MM.1S (cell line): ENCODE measurements around the gene CHMP5.

Source experiments
- DNase-seq: peaks from one replicate; pipeline ENCODE4 v3.0.0-alpha.2; 2015
- H2AFZ ChIP-seq: fragments of 300-600 bp; sonication (generic); 2 replicates; pipeline ENCODE4 v1.6.0; 2016; ENCODE audit warnings: antibody characterized with exemption, low read length
- H3F3A ChIP-seq: fragments of 300-600 bp; sonication (generic); 2 replicates; pipeline ENCODE4 v1.6.1; 2016; ENCODE audit warnings: mild to moderate bottlenecking, antibody characterized with exemption, low read length, moderate library complexity, mixed read lengths; ENCODE audit not compliant: insufficient read depth
- H3K27ac ChIP-seq: fragments of 300-600 bp; sonication (generic); 2 replicates; pipeline ENCODE4 v1.5.1; 2016; ENCODE audit warnings: mild to moderate bottlenecking, low read length
- H3K27me3 ChIP-seq: fragments of 300-600 bp; sonication (generic); replicated peaks from 2 replicates; pipeline ENCODE4 v1.6.0; 2016; ENCODE audit warnings: low read length; ENCODE audit not compliant: insufficient read depth
- H3K36me3 ChIP-seq: fragments of 300-600 bp; sonication (generic); replicated peaks from 2 replicates; pipeline ENCODE4 v1.6.1; 2016; ENCODE audit warnings: mild to moderate bottlenecking, low read length, mixed read lengths; ENCODE audit not compliant: insufficient read depth
- H3K4me1 ChIP-seq: fragments of 300-600 bp; sonication (generic); 2 replicates; pipeline ENCODE4 v1.6.1; 2016; ENCODE audit warnings: low read length, mixed read lengths
- H3K4me2 ChIP-seq: fragments of 300-600 bp; sonication (generic); 2 replicates; pipeline ENCODE4 v1.6.0; 2016; ENCODE audit warnings: low read depth, low read length
- H3K4me3 ChIP-seq: fragments of 300-600 bp; sonication (generic); 2 replicates; pipeline ENCODE4 v1.5.1; 2016; ENCODE audit warnings: low read length, mixed read lengths
- H3K79me2 ChIP-seq: fragments of 300-600 bp; sonication (generic); 2 replicates; pipeline ENCODE4 v1.6.1; 2016; ENCODE audit warnings: mixed run types, low read length, mixed read lengths
- H3K9ac ChIP-seq: fragments of 300-600 bp; sonication (generic); 2 replicates; pipeline ENCODE4 v1.6.1; 2016; ENCODE audit warnings: low read length, mixed read lengths
- H3K9me2 ChIP-seq: fragments of 300-600 bp; sonication (generic); replicated peaks from 2 replicates; pipeline ENCODE4 v1.6.1; 2016; ENCODE audit warnings: mild to moderate bottlenecking, low read length, mixed read lengths; ENCODE audit not compliant: insufficient read depth
- H3K9me3 ChIP-seq: fragments of 300-600 bp; sonication (generic); replicated peaks from 2 replicates; pipeline ENCODE4 v1.6.1; 2016; ENCODE audit warnings: mild to moderate bottlenecking, low read length, mixed read lengths; ENCODE audit not compliant: insufficient read depth
- H4K20me1 ChIP-seq: fragments of 300-600 bp; sonication (generic); 2 replicates; pipeline ENCODE4 v1.6.1; 2016; ENCODE audit warnings: mild to moderate bottlenecking, low read length, moderate library complexity, mixed read lengths; ENCODE audit not compliant: insufficient read depth
- CTCF ChIP-seq: fragments of 300-600 bp; sonication (generic); IDR thresholded peaks from 2 replicates; pipeline ENCODE4 v1.5.1; 2016; ENCODE audit warnings: antibody characterized with exemption, low read length, mixed read lengths
- EZH2 ChIP-seq: fragments of 300-600 bp; sonication (generic); optimal IDR thresholded peaks from 2 replicates; pipeline ENCODE3; 2017; ENCODE audit warnings: low read depth, mild to moderate bottlenecking, antibody characterized with exemption, low read length, mixed read lengths
- EZH2phosphoT487 ChIP-seq: fragments of 300-600 bp; sonication (generic); IDR thresholded peaks from 2 replicates; pipeline ENCODE4 v1.6.1; 2018; ENCODE audit warnings: antibody characterized with exemption, low read length

The CHMP5 gene

GRCh38 chr9:33306037-33306436 is 41.2 kb downstream of the CHMP5 start:
- Histone ChIP-seq H3K4me2 (no peak overlapping the region), H3K27me3 (no peaks in the 10 kb centered on the region), H3K27ac (no peak overlapping the region), H3K36me3 (peaks cover 13% of the 10 kb centered on the region; the same call in 1 of the 2 replicates), H3K9ac (no peak overlapping the region), H3K4me1 (no peaks in the 10 kb centered on the region; the same call in 1 of the 2 replicates), H3K9me3 (no peaks in the 10 kb centered on the region), H3K4me3 (no peak overlapping the region), H3K9me2 (no peaks in the 10 kb centered on the region), H3F3A (no peaks in the 10 kb centered on the region), H2AFZ (no peak overlapping the region), H3K79me2 (peaks cover 71% of the 10 kb centered on the region), H4K20me1 (no peaks in the 10 kb centered on the region)
- no peak for TF ChIP-seq EZH2
- TF ChIP-seq CTCF, result no peak
- TF ChIP-seq EZH2phosphoT487, result no peak
- DNase-seq, result no peak

GRCh38 chr9:33307067-33307466 is 42.2 kb downstream of the CHMP5 start:
- Histone ChIP-seq H4K20me1 (no peaks in the 10 kb centered on the region), H3K9me3 (no peaks in the 10 kb centered on the region), H2AFZ (no peak overlapping the region), H3K4me3 (no peak overlapping the region), H3F3A (no peaks in the 10 kb centered on the region), H3K9ac (no peak overlapping the region), H3K4me1 (no peaks in the 10 kb centered on the region; the same call in 1 of the 2 replicates), H3K79me2 (peaks cover 67% of the 10 kb centered on the region), H3K36me3 (peaks cover 17% of the 10 kb centered on the region), H3K27ac (no peak overlapping the region), H3K27me3 (no peaks in the 10 kb centered on the region), H3K9me2 (no peaks in the 10 kb centered on the region), H3K4me2 (no peak overlapping the region)
- no peak for TF ChIP-seq CTCF
- TF ChIP-seq EZH2, result no peak
- TF ChIP-seq EZH2phosphoT487, result no peak
- no peak for DNase-seq

- no peaks in the 10 kb centered on the region for H3K9me2 ChIP-seq
- no peaks in the 10 kb centered on the region for H4K20me1 ChIP-seq
- H2AFZ ChIP-seq, result no peak overlapping the region
- no peaks in the 10 kb centered on the region for H3K4me1 ChIP-seq
- DNase-seq, result no peak
- peaks cover 46% of the 10 kb centered on the region for H3K79me2 ChIP-seq
- H3K4me2 ChIP-seq, result no peak overlapping the region
- no peak overlapping the region for H3K27ac ChIP-seq
- no peaks in the 10 kb centered on the region for H3K27me3 ChIP-seq
- H3K36me3 ChIP-seq, result peaks cover 14% of the 10 kb centered on the region
- H3F3A ChIP-seq, result no peaks in the 10 kb centered on the region
- H3K9ac ChIP-seq, result no peak overlapping the region
- H3K9me3 ChIP-seq, result no peaks in the 10 kb centered on the region
- no peak for TF ChIP-seq CTCF
- no peak for TF ChIP-seq EZH2
- TF ChIP-seq EZH2phosphoT487, result no peak
- H3K4me3 ChIP-seq, result no peak overlapping the region
These were observed 45.1 kb downstream of the CHMP5 start for GRCh38 chr9:33309903-33310302.
